Posterior vena cava (tissue), 2 donors: Measurements from ENCODE around the gene LNPK. TPM values are rescaled to one million over a fixed set of nuclear protein-coding genes. Genes with fewer than 3 reads are reported as not detected.

Source experiments
- total RNA-seq, 2 donors: library from RNA; stranded (reverse); fragmentation: NEBNext Ultra II Directional; extraction: Animal tissue kit (Norgen Biotek cat#: 25700); gene quantifications; one replicate each; pipeline ENCODE4 v1.2.1, GENCODE V29; 2021
- donor health status: DM: yes; HTN: yes; CAD: no.
- donor health status: DM: yes; HTN: yes; CAD: no.

LNPK gene
- total RNA-seq, 2 donors from 2014 or later = 30.5 to 37.2 TPM

Other genes with a start within 250 kb of the LNPK start
- gene EVX2, start 81.7 kb upstream of the LNPK start, total RNA-seq = not detected
- gene HOXD13, start 90.5 kb upstream of the LNPK start, total RNA-seq = not detected
- gene HOXD12, start 97.5 kb upstream of the LNPK start, total RNA-seq = not detected
- gene HOXD11, start 105.0 kb upstream of the LNPK start, total RNA-seq = 1 to 10 TPM in 1 of 2 donors, under 1 TPM in 1; 0.32 to 5.3 TPM
- 10 to 100 TPM in 1 of 2 donors, 1 to 10 TPM in 1; 1.6 to 10.1 TPM for gene HOXD10, start 114.5 kb upstream of the LNPK start, total RNA-seq
- 10 to 100 TPM in 1 of 2 donors, 1 to 10 TPM in 1; 7.9 to 12.0 TPM for gene HOXD9, start 120.5 kb upstream of the LNPK start, total RNA-seq
- gene HOXD8, start 127.4 kb upstream of the LNPK start, total RNA-seq = 10 to 100 TPM; 30.6 to 31.3 TPM
- 1 to 10 TPM; 7.2 to 9.9 TPM for gene HOXD4, start 149.3 kb upstream of the LNPK start, total RNA-seq
- 10 to 100 TPM in 1 of 2 donors, 1 to 10 TPM in 1; 9.0 to 10.9 TPM for gene HOXD3, start 155.0 kb upstream of the LNPK start, total RNA-seq
- gene HOXD1, start 186.4 kb upstream of the LNPK start, total RNA-seq = under 1 TPM; 0.46 to 0.48 TPM